H1 (cell line): ENCODE measurements around the gene TRIM31. TPM values are rescaled to one million over a fixed set of nuclear protein-coding genes. Genes with fewer than 3 reads are reported as not detected.

ENCODE experiments used
- ASH2L ChIP-seq: fragments of 200-600, 300-600 bp; sonication (generic); IDR thresholded peaks from one replicate; pipeline ENCODE4 v1.7.1; 2017; ENCODE audit warnings: low read length
- SUZ12 ChIP-seq: fragments of 200-600 bp; sonication (generic); IDR thresholded peaks from 2 replicates; pipeline ENCODE4 v1.6.1; 2012; ENCODE audit warnings: mild to moderate bottlenecking, inconsistent platforms, low read length, moderate library complexity, mixed read lengths
- ZNF274 ChIP-seq: IDR thresholded peaks from 2 replicates; pipeline ENCODE4 v1.7.0; 2012; ENCODE audit warnings: low read length, borderline replicate concordance; ENCODE audit errors: extremely low read depth
- polyA plus RNA-seq, 7 experiments: library from polyadenylated mRNA; depleted of rRNA in 3 of 7; stranded (reverse) in 5 of 7; unstranded in 2 of 7; fragments of >200 nt in 5 of 7; fragments of 200-250 nt in 2 of 7; gene quantifications; 1 replicate in 5 of 7; 2 replicates in 1 of 7; 4 replicates in 1 of 7; pipeline versions ENCODE4 v1.2.1 to v1.2.3, GENCODE V29; 2011 to 2013; ENCODE audit warnings: missing spikeins in 2 of 7, mixed read lengths in 2 of 7
- total RNA-seq: library from RNA; stranded (reverse); fragmentation: NEBNext Ultra II Directional; extraction: Animal tissue kit (Norgen Biotek cat#: 25700); gene quantifications from 2 replicates; pipeline ENCODE4 v1.2.1, GENCODE V29; 2021

TRIM31 gene
- total and polyA plus RNA-seq, 2 of the 8 experiments (the other 6 are each of a cell fraction or from before 2014, with no cell fraction given): not detected

DNA sequence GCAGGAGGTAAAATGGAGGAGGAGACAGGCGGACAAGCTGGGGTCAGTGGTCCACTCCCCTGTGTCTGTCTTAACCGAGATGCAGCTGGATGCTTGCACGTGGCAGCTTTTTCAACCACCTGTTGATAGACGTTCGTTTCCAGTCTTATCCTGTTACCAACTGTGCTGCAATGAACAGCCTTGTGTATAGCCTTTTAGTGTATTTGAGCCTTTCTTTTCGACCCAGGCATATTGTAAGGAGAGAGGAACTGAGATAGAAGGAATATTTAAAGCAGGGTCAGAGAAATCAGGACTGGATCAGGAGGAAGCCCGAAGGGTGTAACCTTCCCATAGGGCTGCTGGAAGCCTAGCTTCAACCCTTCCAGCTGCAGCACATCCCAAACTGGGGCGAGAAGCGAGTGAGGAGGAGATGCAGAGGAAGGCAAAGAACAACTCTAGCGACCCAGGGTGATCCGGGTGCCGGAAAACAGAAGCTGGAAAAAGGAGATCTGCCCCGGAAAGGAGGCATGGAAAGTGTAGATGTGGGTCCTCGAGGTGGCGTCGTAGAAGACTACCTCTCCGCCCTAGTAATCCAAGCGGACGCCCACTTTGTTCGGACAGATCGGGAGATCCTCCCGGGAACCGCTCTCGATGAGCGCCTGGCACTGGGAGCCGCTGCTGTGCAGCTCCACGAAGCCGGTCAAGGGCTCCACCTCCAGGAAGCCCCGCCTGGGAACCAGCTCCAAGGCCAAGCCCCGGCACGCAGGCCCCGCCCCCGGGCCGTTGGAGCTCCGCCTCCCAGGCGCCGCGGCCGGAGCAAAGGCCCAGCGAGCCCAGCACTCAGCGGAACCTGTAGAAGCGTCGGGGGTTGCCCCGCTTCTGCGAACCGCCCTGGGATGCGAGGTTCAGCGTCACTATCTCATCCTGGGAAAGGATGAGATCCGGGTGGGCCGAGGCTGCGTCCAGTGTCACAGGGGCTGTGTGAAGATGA lies 11.2 kb downstream of the TRIM31 start (continued):
- TF ChIP-seq ASH2L: no peak
- TF ChIP-seq ZNF274: no peak
- peak; percentile 52; the same call in 1 of the 2 replicates for TF ChIP-seq SUZ12
